Upper lobe of left lung (tissue), 6 donors: ENCODE measurements around the gene CENATAC. TPM values are rescaled to one million over a fixed set of nuclear protein-coding genes. Genes with fewer than 3 reads are reported as not detected.

Experiments
- ATAC-seq, 2 donors: fragments of 200-7000 bp; cut with Tn5 transposase; one replicate each; pipeline ENCODE4 v1.9.1; 2022; ENCODE audit warnings: mild to moderate bottlenecking in 2 of 2, moderate library complexity in 2 of 2; ENCODE audit not compliant: low FRiP score in 2 of 2
- DNase-seq, 2 donors: peaks; one replicate each; pipeline ENCODE4 v3.0.0-alpha.2; 2019 to 2020
- H3K27ac ChIP-seq, 4 donors: fragments of 200-600 bp; sonication (generic); one replicate each; pipeline ENCODE4 v1.5.1; 2016 to 2019
- H3K27me3 ChIP-seq, 4 donors: fragments of 200-600 bp; sonication (generic); one replicate each; pipeline ENCODE4 v1.5.1; 2017 to 2019
- H3K36me3 ChIP-seq, 4 donors: fragments of 200-600 bp; sonication (generic); one replicate each; pipeline ENCODE4 v1.5.1; 2016 to 2019
- H3K4me1 ChIP-seq, 4 donors: fragments of 200-600 bp; sonication (generic); one replicate each; pipeline ENCODE4 v1.5.1; 2018 to 2019
- H3K4me3 ChIP-seq, 4 donors: fragments of 200-600 bp; sonication (generic); one replicate each; pipeline ENCODE4 v1.5.1; 2017 to 2019; ENCODE audit warnings: mild to moderate bottlenecking in 2 of 4, moderate library complexity in 1 of 4
- H3K9me3 ChIP-seq, 4 donors: fragments of 200-600 bp; sonication (generic); one replicate each; pipeline ENCODE4 v1.5.1; 2018 to 2019
- EP300 ChIP-seq, 4 donors: sonication (generic); formaldehyde crosslinking; IDR thresholded peaks; one replicate each; pipeline ENCODE4 v1.5.1; 2017; ENCODE audit warnings: antibody characterized with exemption in 4 of 4, control low read depth in 2 of 4
- POLR2A ChIP-seq, 4 donors: fragments of 450-650 bp; IDR thresholded peaks; one replicate each; pipeline ENCODE4 v1.5.1; 2016 to 2017; ENCODE audit warnings: antibody characterized with exemption in 4 of 4, mild to moderate bottlenecking in 2 of 4
- POLR2AphosphoS5 ChIP-seq, 2 donors: sonication (generic); formaldehyde crosslinking; IDR thresholded peaks; one replicate each; pipeline ENCODE4 v1.5.1; 2017; ENCODE audit warnings: antibody characterized with exemption in 2 of 2
- WGBS, 2 donors: methylation state at CpG; one replicate each; pipeline ENCODE4 v1.1.5; 2017 to 2018; 5-methylcytosine and 5-hydroxymethylcytosine counted together
- small RNA-seq, 4 donors: library from RNA; depleted of rRNA; stranded (forward); fragments of <200 nt; gene quantifications; one replicate each; pipeline ENCODE3, GENCODE V24; 2016
- total RNA-seq, 6 donors: library from RNA; depleted of rRNA in 4 of 6; stranded (reverse); fragments of >200 nt in 4 of 6; gene quantifications; one replicate each; pipeline versions ENCODE4 v1.1.0 to v1.2.1, GENCODE V29; 2016 to 2021
- TF ChIP-seq, protein P1 (sequence below), 6 experiments: fragments of 450-650 bp in 4 of 6; fragments of 200-600 bp in 2 of 6; sonication (generic) in 2 of 6; IDR thresholded peaks; one replicate each; pipeline ENCODE4 v1.5.1; 2016 to 2019; ENCODE audit warnings: antibody characterized with exemption in 6 of 6
- donor health status: DM: no; HTN: no; CAD: no; lungs with moderate emphysema.
- donor health status: DM: no; HTN: yes; CAD: no; lungs with severe emphysema.

Gene CENATAC
- total RNA-seq, 6 donors from 2014 or later, result 44.3 to 407 (median 94.3) TPM

DNA sequence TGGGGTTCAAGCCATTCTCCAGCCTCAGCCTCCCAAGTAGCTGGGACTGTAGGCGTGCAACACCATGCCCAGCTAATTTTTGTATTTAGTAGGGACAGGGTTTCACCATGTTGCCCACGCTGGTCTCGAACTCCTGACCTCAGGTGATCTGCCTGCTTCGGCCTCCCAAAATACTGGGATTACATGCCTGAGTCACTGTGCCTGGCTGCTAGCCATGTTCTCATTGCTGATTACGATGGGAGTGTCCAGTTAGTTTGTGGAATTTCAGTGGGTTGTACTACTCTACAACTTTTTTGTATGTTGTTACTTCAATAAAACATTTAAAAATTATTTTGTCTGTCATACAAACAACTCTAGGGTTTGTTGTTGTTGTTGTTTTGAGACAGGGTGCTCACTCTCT, 64.8 kb downstream of the CENATAC start:
- DNase-seq (no peak), ATAC-seq (no peak)
- H3K4me3 ChIP-seq, result no peak overlapping the region
- H3K9me3 ChIP-seq, result no peaks in the 10 kb centered on the region
- no peaks in the 10 kb centered on the region for H3K36me3 ChIP-seq
- H3K27me3 ChIP-seq, result no peaks in the 10 kb centered on the region
- WGBS, 2 donors, result 76 to 79% methylated on average over 5 of the region's 5 CpGs
- H3K27ac ChIP-seq, result no peak overlapping the region
- TF ChIP-seq, protein P1, sequence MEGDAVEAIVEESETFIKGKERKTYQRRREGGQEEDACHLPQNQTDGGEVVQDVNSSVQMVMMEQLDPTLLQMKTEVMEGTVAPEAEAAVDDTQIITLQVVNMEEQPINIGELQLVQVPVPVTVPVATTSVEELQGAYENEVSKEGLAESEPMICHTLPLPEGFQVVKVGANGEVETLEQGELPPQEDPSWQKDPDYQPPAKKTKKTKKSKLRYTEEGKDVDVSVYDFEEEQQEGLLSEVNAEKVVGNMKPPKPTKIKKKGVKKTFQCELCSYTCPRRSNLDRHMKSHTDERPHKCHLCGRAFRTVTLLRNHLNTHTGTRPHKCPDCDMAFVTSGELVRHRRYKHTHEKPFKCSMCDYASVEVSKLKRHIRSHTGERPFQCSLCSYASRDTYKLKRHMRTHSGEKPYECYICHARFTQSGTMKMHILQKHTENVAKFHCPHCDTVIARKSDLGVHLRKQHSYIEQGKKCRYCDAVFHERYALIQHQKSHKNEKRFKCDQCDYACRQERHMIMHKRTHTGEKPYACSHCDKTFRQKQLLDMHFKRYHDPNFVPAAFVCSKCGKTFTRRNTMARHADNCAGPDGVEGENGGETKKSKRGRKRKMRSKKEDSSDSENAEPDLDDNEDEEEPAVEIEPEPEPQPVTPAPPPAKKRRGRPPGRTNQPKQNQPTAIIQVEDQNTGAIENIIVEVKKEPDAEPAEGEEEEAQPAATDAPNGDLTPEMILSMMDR (IDR thresholded peaks at IDR 0.05), result no peak
- TF ChIP-seq POLR2A (IDR thresholded peaks at IDR 0.05) (no peak), POLR2AphosphoS5 (IDR thresholded peaks at IDR 0.05) (no peak), EP300 (IDR thresholded peaks at IDR 0.05) (no peak)
- peaks cover 11 to 21% (median 18%) of the 10 kb centered on the region in 4 donors for H3K4me1 ChIP-seq

DNA sequence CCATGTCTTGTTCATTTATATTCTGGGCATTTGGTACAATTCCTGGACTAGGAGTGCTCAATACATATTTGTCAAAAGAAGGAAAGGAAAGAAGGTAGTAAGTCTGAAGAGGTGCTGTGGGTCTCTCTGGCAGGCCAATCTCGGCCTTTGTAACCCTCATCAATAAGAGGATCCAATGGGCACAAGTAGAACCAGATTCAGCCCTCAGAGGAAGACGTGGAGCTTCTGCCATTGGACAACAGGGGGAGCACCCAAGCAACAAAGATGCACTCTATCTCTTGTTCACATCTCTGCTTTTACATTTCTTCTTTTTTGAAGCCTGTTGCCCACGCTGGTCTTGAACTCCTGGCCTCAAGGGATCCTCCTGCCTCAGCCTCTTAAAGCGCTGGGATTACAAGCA, 67.4 kb downstream of the CENATAC start:
- ATAC-seq (no peak), DNase-seq (no peak)
- WGBS, 2 donors, result 73 to 79% methylated on average over 4 of the region's 4 CpGs

More for the DNA sequence above, 67.4 kb downstream of the CENATAC start:
- TF ChIP-seq POLR2AphosphoS5 (IDR thresholded peaks at IDR 0.05) (no peak), EP300 (IDR thresholded peaks at IDR 0.05) (no peak), POLR2A (IDR thresholded peaks at IDR 0.05) (no peak)
- TF ChIP-seq, protein P1 (IDR thresholded peaks at IDR 0.05), result no peak
- Histone ChIP-seq H3K9me3 (no peaks in the 10 kb centered on the region), H3K4me1 (peaks cover 15 to 30% (median 23%) of the 10 kb centered on the region in 4 donors), H3K27me3 (no peaks in the 10 kb centered on the region), H3K36me3 (peaks cover 2 to 6% (median 4%) of the 10 kb centered on the region in 4 donors), H3K4me3 (no peak overlapping the region), H3K27ac (no peak overlapping the region)

Small RNA genes lying within 50 kb of the gene (small RNA-seq; reads per million reads assigned to genes)
- gene AP003392.2 (0 to 0.22 (median 0) reads per million in 4 donors), gene RF00017 (0 reads per million in 4 donors), gene RF00019 (0 reads per million in 4 donors)

Other genes starting within 250 kb of the CENATAC start
- gene DDX6, start 207.0 kb upstream of the CENATAC start, total RNA-seq, result 100 to 1,000 TPM in 2 of 6 donors, 10 to 100 TPM in 4; 39.8 to 107 (median 76.7) TPM
- under 1 TPM in 4 of 6 donors, not detected in 2; under 0.01 to 0.17 (median 0.16) TPM for gene CXCR5, start 114.2 kb upstream of the CENATAC start, total RNA-seq
- 10 to 100 TPM; 28.7 to 70.2 (median 66.4) TPM for gene BCL9L, start 72.2 kb upstream of the CENATAC start, total RNA-seq
- not detected for gene UPK2, start 41.8 kb upstream of the CENATAC start, total RNA-seq
- not detected for gene FOXR1, start 26.4 kb upstream of the CENATAC start, total RNA-seq
- 1,000 to 10,000 TPM in 2 of 6 donors, 100 to 1,000 TPM in 4; 253 to 1,288 (median 830) TPM for gene RPS25, start 20.2 kb downstream of the CENATAC start, total RNA-seq
- 10 to 100 TPM; 44.2 to 77.5 (median 63.6) TPM for gene TRAPPC4, start 20.6 kb downstream of the CENATAC start, total RNA-seq
- gene SLC37A4, start 32.7 kb downstream of the CENATAC start, total RNA-seq, result 10 to 100 TPM; 11.4 to 29.0 (median 19.9) TPM
- 100 to 1,000 TPM in 1 of 6 donors, 10 to 100 TPM in 5; 33.5 to 202 (median 72.7) TPM for gene HYOU1, start 59.1 kb downstream of the CENATAC start, total RNA-seq
- gene VPS11, start 69.7 kb downstream of the CENATAC start, total RNA-seq, result 10 to 100 TPM; 24.9 to 88.0 (median 40.4) TPM
- 10 to 100 TPM in 5 of 6 donors, 1 to 10 TPM in 1; 8.4 to 20.4 (median 13.4) TPM for gene HMBS, start 86.7 kb downstream of the CENATAC start, total RNA-seq
- gene DPAGT1, start 103.7 kb downstream of the CENATAC start, total RNA-seq, result 10 to 100 TPM; 18.6 to 43.9 (median 28.3) TPM
- gene C2CD2L, start 109.2 kb downstream of the CENATAC start, total RNA-seq, result 10 to 100 TPM; 13.0 to 26.2 (median 19.8) TPM
- 10 to 100 TPM; 22.3 to 90.1 (median 25.6) TPM for gene HINFP, start 123.4 kb downstream of the CENATAC start, total RNA-seq
- under 1 TPM in 2 of 6 donors, not detected in 4; 0.06 to 0.78 TPM for gene ABCG4, start 150.9 kb downstream of the CENATAC start, total RNA-seq
- gene NLRX1, start 170.6 kb downstream of the CENATAC start, total RNA-seq, result 10 to 100 TPM; 13.1 to 34.5 (median 20.2) TPM
- 1 to 10 TPM in 1 of 6 donors, under 1 TPM in 3, not detected in 2; 0.29 to 1.0 (median 0.81) TPM for gene NHERF4, start 187.3 kb downstream of the CENATAC start, total RNA-seq
- gene CBL, start 208.2 kb downstream of the CENATAC start, total RNA-seq, result 10 to 100 TPM; 15.4 to 32.2 (median 18.9) TPM